Measurements from ENCODE around the gene PDGFRA. TPM values are rescaled to one million over a fixed set of nuclear protein-coding genes. Genes with fewer than 3 reads are reported as not detected.
"Not testable (repeated sequence)": the region's sequence is repeated elsewhere in the genome, so short reads cannot be mapped to it uniquely, and the experiment has no call there.

The PDGFRA gene
- total RNA-seq, 1 donor from 2014 or later: 11.4 TPM

GRCh38 chr4:54233697-54234496 is 4.8 kb downstream of the PDGFRA start:
- Mint-ChIP-seq H3K4me3 (ENCODE audit: low read depth) (peak overlapping the region; percentile 68), H3K9me3 (ENCODE audit: low read depth) (peaks cover 6% of the 10 kb centered on the region), H3K27ac (peak overlapping the region; percentile 67), H3K4me1 (ENCODE audit: low read depth) (peaks cover 13% of the 10 kb centered on the region), H3K27me3 (peaks cover 35% of the 10 kb centered on the region), H3K36me3 (ENCODE audit: insufficient read depth) (peaks cover 5% of the 10 kb centered on the region)
- TF ChIP-seq, protein P1, sequence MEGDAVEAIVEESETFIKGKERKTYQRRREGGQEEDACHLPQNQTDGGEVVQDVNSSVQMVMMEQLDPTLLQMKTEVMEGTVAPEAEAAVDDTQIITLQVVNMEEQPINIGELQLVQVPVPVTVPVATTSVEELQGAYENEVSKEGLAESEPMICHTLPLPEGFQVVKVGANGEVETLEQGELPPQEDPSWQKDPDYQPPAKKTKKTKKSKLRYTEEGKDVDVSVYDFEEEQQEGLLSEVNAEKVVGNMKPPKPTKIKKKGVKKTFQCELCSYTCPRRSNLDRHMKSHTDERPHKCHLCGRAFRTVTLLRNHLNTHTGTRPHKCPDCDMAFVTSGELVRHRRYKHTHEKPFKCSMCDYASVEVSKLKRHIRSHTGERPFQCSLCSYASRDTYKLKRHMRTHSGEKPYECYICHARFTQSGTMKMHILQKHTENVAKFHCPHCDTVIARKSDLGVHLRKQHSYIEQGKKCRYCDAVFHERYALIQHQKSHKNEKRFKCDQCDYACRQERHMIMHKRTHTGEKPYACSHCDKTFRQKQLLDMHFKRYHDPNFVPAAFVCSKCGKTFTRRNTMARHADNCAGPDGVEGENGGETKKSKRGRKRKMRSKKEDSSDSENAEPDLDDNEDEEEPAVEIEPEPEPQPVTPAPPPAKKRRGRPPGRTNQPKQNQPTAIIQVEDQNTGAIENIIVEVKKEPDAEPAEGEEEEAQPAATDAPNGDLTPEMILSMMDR (IDR thresholded peaks at IDR 0.05; ENCODE audit: unreplicated experiment): peak; percentile 93
- peak; percentile 71 for DNase-seq (ENCODE audit: low spot score, unreplicated experiment)

DNA sequence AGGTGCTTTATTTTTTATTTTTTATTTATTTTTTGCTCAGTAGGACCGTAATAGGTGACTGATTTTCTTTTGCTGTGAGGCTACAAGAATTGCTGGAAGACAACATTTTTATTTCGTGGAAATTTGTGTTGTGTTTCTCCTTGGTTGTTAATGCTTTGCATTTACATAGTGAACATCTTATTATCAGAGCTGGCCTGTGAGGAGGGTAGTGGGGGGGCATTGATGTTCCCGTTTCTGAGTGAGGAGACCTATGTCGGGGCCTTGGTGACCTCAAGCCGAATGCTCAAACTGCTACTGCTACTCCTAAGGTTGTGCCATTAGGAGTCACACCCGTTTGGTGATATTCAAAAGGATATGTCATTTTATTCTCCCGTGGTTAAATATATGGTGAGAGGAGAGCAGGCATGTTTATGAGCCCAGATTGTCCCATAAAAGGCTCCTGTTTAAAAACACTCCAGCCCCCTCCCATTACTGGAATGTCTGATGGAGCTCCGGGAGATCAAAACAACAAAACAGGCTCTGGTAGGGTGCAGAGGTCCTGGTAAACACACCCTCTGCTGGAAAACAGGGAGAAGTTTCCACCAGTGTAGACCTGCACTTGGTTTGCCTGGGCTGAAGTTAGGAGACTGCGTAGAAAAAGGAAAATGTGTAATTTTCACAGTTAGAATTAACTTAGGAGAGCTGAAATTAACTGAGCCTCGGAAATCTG is 5.6 kb downstream of the PDGFRA start:
- Mint-ChIP-seq H3K4me1 (ENCODE audit: low read depth) (peaks cover 10% of the 10 kb centered on the region), H3K27ac (no peak overlapping the region), H3K4me3 (ENCODE audit: low read depth) (peak overlapping the region; percentile 23), H3K9me3 (ENCODE audit: low read depth) (peaks cover 10% of the 10 kb centered on the region), H3K36me3 (ENCODE audit: insufficient read depth) (peaks cover 8% of the 10 kb centered on the region), H3K27me3 (peaks cover 27% of the 10 kb centered on the region)
- DNase-seq (ENCODE audit: low spot score, unreplicated experiment): no peak
- TF ChIP-seq, protein P1 (IDR thresholded peaks at IDR 0.05; ENCODE audit: unreplicated experiment): no peak

- H3K4me3 Mint-ChIP-seq (ENCODE audit: low read depth); DNase-seq (ENCODE audit: low spot score, unreplicated experiment); H3K27ac Mint-ChIP-seq; H3K4me1 Mint-ChIP-seq (ENCODE audit: low read depth): not testable (repeated sequence)
- H3K27me3 Mint-ChIP-seq: peaks cover 10% of the 10 kb centered on the region
- H3K36me3 Mint-ChIP-seq (ENCODE audit: insufficient read depth): peaks cover 15% of the 10 kb centered on the region
- peaks cover 20% of the 10 kb centered on the region for H3K9me3 Mint-ChIP-seq (ENCODE audit: low read depth)
These were observed 7.2 kb downstream of the PDGFRA start for GRCh38 chr4:54236316-54236715.

DNA sequence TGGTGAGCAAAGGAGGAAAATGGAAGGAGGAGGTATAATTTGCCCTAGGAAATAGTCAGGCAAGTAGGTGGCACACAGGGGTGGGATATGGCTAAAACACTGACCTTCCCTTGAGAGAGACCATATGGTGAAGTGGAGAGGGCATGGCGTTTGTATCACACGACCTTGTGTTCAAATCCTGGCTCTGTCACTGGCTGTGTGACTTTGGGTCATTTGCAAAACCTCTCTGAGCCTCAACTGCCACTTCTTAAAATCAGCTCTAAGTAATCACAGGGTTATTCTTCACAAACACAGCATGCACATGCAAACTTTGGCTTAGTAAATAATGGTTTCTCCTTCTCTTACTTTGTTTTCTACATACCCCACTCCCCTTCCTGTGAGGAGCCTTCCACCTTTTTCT is 8.7 kb downstream of the PDGFRA start:
- Mint-ChIP-seq H3K4me1 (ENCODE audit: low read depth) (peaks cover 6% of the 10 kb centered on the region), H3K9me3 (ENCODE audit: low read depth) (peaks cover 24% of the 10 kb centered on the region), H3K27ac (no peak overlapping the region), H3K4me3 (ENCODE audit: low read depth) (no peak overlapping the region), H3K36me3 (ENCODE audit: insufficient read depth) (peaks cover 19% of the 10 kb centered on the region), H3K27me3 (no peaks in the 10 kb centered on the region)
- TF ChIP-seq, protein P1 (IDR thresholded peaks at IDR 0.05; ENCODE audit: unreplicated experiment): no peak
- no peak for DNase-seq (ENCODE audit: low spot score, unreplicated experiment)

GRCh38 chr4:54238389-54238788 is 9.3 kb downstream of the PDGFRA start:
- peaks cover 30% of the 10 kb centered on the region for H3K9me3 Mint-ChIP-seq (ENCODE audit: low read depth)
- DNase-seq (ENCODE audit: low spot score, unreplicated experiment): no peak
- H3K4me3 Mint-ChIP-seq (ENCODE audit: low read depth): no peak overlapping the region
- no peak overlapping the region for H3K27ac Mint-ChIP-seq
- peaks cover 6% of the 10 kb centered on the region for H3K4me1 Mint-ChIP-seq (ENCODE audit: low read depth)
- H3K36me3 Mint-ChIP-seq (ENCODE audit: insufficient read depth): peaks cover 24% of the 10 kb centered on the region
- TF ChIP-seq, protein P1 (IDR thresholded peaks at IDR 0.05; ENCODE audit: unreplicated experiment): no peak
- H3K27me3 Mint-ChIP-seq: no peaks in the 10 kb centered on the region

GRCh38 chr4:54241268-54241823 is 12.3 kb downstream of the PDGFRA start:
- H3K27ac Mint-ChIP-seq; H3K4me1 Mint-ChIP-seq (ENCODE audit: low read depth); DNase-seq (ENCODE audit: low spot score, unreplicated experiment); H3K27me3 Mint-ChIP-seq; H3K4me3 Mint-ChIP-seq (ENCODE audit: low read depth): not testable (repeated sequence)
- H3K36me3 Mint-ChIP-seq (ENCODE audit: insufficient read depth): peaks cover 31% of the 10 kb centered on the region
- H3K9me3 Mint-ChIP-seq (ENCODE audit: low read depth): peaks cover 39% of the 10 kb centered on the region

GRCh38 chr4:54243541-54243940 is 14.4 kb downstream of the PDGFRA start:
- not testable (repeated sequence) for H3K4me3 Mint-ChIP-seq (ENCODE audit: low read depth); H3K27ac Mint-ChIP-seq; DNase-seq (ENCODE audit: low spot score, unreplicated experiment); H3K27me3 Mint-ChIP-seq; H3K4me1 Mint-ChIP-seq (ENCODE audit: low read depth)
- Mint-ChIP-seq H3K9me3 (ENCODE audit: low read depth) (peaks cover 39% of the 10 kb centered on the region), H3K36me3 (ENCODE audit: insufficient read depth) (peaks cover 28% of the 10 kb centered on the region)

GRCh38 chr4:54252312-54252711 is 23.2 kb downstream of the PDGFRA start:
- H3K9me3 Mint-ChIP-seq (ENCODE audit: low read depth); DNase-seq (ENCODE audit: low spot score, unreplicated experiment); H3K4me3 Mint-ChIP-seq (ENCODE audit: low read depth); H3K27me3 Mint-ChIP-seq; H3K27ac Mint-ChIP-seq; H3K4me1 Mint-ChIP-seq (ENCODE audit: low read depth); H3K36me3 Mint-ChIP-seq (ENCODE audit: insufficient read depth): not testable (repeated sequence)

All from progenitor cell of endocrine pancreas (in vitro differentiated cells).